ENCODE measurements around the gene VWA3B.
"Not testable (repeated sequence)": the region's sequence is repeated elsewhere in the genome, so short reads cannot be mapped to it uniquely, and the experiment has no call there.

Gene VWA3B, protein sequence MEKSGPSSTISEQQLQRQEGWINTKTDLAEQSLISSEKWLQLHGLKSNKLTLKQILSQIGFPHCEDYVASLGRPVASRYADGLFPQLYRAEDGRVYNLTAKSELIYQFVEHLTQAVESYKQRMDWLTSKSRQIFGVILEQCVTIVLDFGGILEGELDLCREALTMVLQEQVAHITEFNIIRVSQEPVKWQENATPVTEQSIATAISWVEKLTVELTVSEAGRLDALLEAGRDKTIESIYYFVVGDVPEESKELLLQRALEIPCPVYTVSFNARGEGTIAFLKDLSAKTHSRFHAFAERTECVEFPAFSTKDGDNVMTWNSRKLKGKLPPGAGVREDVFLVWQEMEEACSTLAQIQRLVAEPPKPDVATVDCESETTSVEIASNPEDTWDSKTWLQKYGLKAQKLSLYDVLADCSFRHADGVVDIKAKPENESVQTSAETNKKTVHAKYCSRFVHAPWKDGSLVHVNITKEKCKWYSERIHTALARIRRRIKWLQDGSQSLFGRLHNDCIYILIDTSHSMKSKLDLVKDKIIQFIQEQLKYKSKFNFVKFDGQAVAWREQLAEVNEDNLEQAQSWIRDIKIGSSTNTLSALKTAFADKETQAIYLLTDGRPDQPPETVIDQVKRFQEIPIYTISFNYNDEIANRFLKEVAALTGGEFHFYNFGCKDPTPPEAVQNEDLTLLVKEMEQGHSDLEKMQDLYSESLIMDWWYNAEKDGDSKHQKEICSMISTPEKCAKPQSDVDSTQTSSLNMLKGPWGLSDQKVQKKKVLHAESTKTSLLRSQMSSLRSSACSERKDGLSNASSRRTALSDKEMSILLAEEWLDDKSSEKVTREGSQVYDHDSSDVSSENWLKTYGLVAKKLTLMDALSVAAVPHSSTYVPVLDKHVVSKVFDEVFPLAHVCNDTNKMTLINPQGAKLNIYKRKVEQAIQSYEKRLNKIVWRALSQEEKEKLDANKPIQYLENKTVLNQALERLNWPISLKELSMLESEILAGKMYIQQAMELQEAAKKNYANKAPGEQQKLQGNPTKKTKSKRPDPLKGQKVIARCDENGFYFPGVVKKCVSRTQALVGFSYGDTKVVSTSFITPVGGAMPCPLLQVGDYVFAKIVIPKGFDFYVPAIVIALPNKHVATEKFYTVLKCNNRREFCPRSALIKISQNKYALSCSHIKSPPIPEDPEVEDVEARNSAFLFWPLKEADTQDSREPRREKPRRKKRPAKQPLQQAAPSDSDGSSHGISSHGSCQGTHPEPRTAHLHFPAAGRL (N-terminal part only)

GRCh38 chr2:98086491-98087446 lies at the start of gene VWA3B:
TSS of gene VWA3B (plus strand) at chr2:98087167. CDS start at chr2:98093093, 5,926 bp downstream.
- DNase-seq (ENCODE audit: low read depth) = no peak

GRCh38 chr2:98037206-98037605 lies 49.8 kb upstream of the VWA3B start:
- DNase-seq (ENCODE audit: low read depth) = no peak

DNA sequence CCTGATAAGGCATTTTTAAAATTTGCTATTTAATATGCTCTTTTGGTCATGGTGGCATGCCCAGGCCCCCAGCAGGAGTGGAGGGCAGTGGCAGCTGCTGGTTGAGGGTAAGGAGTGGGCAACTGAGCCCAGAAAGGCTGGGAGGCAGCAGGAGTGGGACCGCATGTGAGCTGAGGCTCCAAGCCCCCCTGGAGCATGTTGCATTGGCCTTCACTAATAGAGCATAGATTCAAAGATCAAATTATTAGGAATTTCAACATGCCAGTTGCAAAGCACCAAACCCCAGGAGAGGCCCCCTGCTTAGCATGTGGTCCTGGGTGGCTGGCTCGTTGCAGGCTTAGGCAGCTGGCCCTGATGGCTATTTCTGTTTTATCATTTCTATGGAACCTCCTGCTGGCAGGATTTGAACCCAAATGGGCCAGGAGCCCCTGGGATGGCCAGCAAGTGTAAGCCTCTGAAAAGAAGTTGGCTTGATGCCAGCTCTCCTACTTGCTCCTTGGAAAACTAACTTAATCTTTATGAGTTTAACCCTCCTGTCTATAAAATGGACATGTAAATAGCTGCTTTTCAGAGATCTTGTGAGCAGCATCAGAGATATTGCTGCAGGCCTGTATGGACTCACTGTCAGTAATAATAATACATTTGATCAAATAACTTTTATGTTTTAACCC lies 49.2 kb upstream of the VWA3B start:
- DNase-seq (ENCODE audit: low read depth) = no peak

- no peak for DNase-seq (ENCODE audit: low read depth)
Measured at GRCh38 chr2:98039085-98039756, 47.7 kb upstream of the VWA3B start.

GRCh38 chr2:98040331-98040939 lies 46.5 kb upstream of the VWA3B start:
- DNase-seq (ENCODE audit: low read depth) = no peak

DNA sequence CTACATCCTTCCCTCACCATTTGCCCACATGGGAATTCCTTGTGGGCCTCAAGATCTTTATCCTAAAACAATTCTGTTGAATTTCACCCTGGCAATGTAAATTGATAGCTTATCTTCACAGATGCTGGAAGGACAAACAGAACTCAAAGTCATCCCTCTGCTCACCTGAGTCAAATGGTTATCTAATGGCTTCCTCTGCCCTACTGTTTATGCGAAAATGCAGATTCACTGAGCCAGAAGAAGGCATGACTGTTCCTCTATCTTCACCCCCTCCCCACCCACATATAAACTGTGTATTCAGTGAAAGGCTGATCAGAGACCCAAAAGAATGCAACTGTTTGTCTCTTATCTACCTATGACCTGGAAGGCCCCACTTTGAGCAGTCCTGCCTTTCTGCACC lies 43.9 kb upstream of the VWA3B start:
- no peak for DNase-seq (ENCODE audit: low read depth)

- DNase-seq (ENCODE audit: low read depth) = not testable (repeated sequence)
Measured at GRCh38 chr2:98044730-98045129, 42.2 kb upstream of the VWA3B start.

DNA sequence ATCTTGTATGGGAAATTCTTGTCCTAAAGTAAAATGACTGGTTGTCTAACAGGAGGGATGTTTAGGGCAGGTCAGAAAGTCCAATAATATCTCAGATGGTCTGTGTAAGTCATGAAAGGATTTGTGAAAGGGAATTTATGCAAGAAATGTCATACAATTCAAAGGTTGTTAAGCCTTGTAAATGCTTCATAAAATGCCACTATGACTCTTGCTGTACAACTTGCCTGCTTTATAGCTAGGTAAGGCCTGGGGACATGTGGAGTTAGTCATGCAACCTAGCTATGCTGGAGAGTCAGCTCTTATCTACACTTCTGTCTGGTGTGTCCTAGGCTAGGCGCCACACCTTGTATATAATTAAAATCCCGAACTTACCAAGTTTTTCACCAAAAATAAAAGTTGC lies 36.9 kb upstream of the VWA3B start:
- no peak for DNase-seq (ENCODE audit: low read depth)

DNA sequence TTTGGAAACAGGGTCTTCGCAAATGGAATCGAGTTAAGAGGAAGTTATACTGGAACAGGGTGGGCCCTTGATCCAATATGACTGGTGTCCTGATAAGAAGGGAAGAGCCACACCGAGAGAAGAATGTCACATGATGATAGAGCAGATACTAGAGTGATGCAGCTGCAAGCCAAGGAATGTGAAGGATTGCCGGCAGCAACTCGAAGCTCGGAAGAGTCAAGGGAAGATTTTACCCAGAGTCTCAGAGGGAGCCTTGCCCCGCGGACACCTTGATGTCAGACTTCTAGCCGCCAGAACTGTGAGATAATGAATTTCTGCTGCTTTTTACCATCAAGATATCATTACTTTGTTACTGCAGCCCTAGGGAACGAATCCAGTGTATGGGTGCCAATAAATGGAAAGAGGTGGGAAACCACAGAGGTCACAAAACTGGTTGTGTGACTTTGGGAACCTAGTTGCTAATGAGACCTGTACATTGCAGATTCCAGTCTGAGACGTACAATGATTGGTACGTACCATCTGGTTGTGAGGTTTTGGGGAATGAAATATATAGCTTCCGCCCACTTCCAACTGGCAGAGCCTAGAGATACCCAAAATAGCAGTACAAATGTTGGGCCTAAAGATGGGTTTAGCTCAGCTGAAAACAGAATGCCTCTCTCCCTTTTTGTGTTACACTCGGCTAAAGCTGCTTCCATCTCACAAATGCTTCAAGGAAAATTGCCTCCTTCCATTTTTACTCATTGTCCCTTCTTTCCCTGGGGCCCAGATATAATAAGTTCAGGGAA lies 28.6 kb upstream of the VWA3B start:
- DNase-seq (ENCODE audit: low read depth) = no peak

DNA sequence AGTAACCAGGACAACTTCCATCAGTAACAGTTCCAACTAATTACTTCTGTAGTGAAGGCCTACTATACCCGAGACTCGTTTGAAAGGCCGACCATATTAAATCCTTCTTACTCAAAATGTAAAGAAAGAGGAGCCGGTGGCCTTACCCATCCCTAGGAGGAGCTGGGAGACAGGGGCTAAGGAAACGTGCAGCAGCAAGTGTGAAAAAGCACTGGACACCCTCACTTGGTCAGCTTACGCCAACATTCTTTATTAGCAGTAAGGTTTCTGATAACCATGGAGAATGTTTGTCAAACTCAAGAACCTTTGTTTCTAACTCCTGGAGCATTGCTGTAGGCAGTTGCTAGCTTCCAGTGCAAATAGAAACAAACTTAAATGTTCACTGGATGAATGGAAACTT lies 26.7 kb upstream of the VWA3B start:
- DNase-seq (ENCODE audit: low read depth) = no peak

- no peak for DNase-seq (ENCODE audit: low read depth)
Measured at GRCh38 chr2:98063291-98063854, 23.6 kb upstream of the VWA3B start.

GRCh38 chr2:98065808-98066207 lies 21.2 kb upstream of the VWA3B start:
- DNase-seq (ENCODE audit: low read depth) = no peak

DNA sequence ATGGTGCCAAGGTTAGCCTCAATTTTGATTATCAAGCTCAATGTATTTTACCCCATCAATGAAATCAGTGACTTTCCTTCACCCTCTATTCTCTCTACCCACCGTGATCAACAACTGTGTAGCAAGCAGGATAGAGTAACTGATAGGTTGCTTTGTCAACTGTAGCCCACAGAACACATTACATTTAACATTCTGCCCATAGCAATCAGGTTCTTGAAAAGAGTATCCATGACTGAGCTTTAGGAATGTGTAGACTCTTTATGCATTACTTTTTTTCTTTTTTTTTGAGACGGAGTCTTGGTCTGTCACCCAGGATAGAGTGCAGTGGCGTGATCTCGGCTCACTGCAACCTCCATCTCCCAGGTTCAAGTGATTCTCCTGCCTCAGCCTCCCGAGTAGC lies 19.8 kb upstream of the VWA3B start:
- no peak for DNase-seq (ENCODE audit: low read depth)

DNA sequence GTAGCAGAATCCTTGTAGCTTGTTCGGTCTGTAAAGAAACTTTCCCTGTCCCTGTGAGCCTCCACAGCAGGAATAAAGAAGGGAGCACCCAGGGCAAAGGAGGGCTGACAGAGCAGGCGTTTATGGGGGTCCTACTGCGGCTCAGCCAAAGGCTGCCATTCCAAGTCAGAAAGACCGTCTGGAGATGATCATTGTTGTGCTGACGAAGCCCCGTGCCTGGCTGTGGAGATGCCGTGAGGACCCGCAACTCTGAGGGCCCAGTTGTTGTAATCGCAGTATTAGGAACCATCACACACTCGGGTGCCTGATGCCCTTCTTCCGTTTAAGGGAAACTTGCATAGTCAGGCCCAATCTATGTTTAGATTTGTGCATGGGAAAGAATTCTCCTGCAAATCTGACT lies 16.9 kb upstream of the VWA3B start:
- DNase-seq (ENCODE audit: low read depth) = no peak

GRCh38 chr2:98072442-98072841 lies 14.5 kb upstream of the VWA3B start:
- no peak for DNase-seq (ENCODE audit: low read depth)

DNA sequence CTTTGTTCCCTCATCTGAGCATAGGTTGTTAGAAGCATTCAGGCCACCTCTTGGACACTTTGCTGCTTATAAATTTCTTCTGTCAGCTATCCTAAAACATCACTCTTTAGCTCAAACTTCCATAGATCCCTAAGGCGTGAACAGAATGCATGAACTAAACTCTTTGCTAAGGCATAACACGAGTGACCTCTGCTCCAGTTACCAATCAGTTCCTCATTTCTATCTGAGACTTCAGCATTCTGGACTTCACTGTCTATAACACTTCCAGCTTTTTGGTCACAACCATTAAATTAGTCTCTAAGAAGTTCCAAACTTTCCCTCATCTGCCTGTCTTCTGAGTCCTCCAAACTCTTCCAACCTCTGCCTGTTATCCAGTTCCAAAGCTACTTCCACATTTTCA lies 8.3 kb upstream of the VWA3B start:
- DNase-seq (ENCODE audit: low read depth) = no peak

DNA sequence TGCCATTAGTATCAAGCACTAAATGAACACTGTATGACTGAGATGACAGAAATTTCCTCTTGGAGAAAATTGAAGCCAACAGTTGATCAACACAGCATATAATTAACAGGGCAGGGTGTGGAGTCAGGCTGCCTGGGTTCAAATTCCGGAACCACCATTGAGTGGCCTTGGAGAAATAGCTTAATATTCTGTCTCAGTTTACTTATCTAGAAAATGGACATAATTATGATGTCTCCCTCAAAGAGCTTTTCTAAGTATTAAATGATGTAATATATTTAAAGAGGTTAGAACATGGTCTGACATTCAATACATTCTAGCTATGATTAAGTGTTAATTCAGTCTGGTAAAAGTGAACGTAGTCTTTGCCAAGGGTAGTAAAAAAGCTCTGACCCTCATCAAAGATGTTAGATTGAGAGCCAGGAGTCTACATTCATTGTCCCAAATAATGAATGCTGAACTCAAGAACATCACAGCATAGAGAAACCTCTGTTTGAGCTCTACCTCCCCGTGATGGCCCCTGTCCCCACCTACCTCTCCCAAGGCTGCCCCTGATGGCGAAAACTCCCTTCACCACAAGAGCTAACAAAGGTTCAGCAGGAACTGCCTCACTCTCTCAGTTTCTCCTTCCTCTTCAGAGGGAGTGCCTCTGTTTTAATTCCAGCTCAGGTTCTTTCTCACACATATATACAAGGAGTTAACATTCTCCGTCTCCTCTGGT lies 2.7 kb upstream of the VWA3B start:
- DNase-seq (ENCODE audit: low read depth) = no peak

- no peak for DNase-seq (ENCODE audit: low read depth)
Measured at GRCh38 chr2:98084869-98085238, 2.1 kb upstream of the VWA3B start.
